Adrenal gland (tissue), 12 donors: ENCODE results near the gene PI16. TPM values are rescaled to one million over a fixed set of nuclear protein-coding genes. Genes with fewer than 3 reads are reported as not detected.

Source experiments
- DNase-seq, 7 donors: peaks; one replicate each; pipeline ENCODE4 v3.0.0-alpha.2; 2019 to 2020
- H3K27ac ChIP-seq, 5 donors: fragments of 200-600 bp; sonication (generic) in 4 of 5; 1 replicate in 3 of 5; 2 replicates in 2 of 5; pipeline versions ENCODE4 v1.5.1 to v1.8.0; 2016 to 2020; ENCODE audit warnings: mild to moderate bottlenecking in 1 of 5
- H3K27me3 ChIP-seq: fragments of 200-600 bp; 2 replicates; pipeline ENCODE4 v1.8.0; 2021
- H3K36me3 ChIP-seq, 2 donors: fragments of 200-600 bp; replicated peaks in 1 of 2; 1 replicate in 1 of 2; 2 replicates in 1 of 2; pipeline versions ENCODE4 v1.5.1 to v1.8.0; 2018 to 2022
- H3K4me1 ChIP-seq, 2 donors: fragments of 200-600 bp; replicated peaks in 1 of 2; 1 replicate in 1 of 2; 2 replicates in 1 of 2; pipeline versions ENCODE4 v1.5.1 to v1.8.0; 2018 to 2021
- H3K4me3 ChIP-seq, 4 donors: fragments of 200-600 bp; sonication (generic) in 3 of 4; one replicate each; pipeline ENCODE4 v1.5.1; 2016 to 2018
- H3K9me3 ChIP-seq, 3 donors: fragments of 200-600 bp; sonication (generic) in 1 of 3; replicated peaks in 1 of 3; 1 replicate in 2 of 3; 2 replicates in 1 of 3; pipeline versions ENCODE4 v1.5.1 to v1.8.0; 2016 to 2021
- CTCF ChIP-seq, 6 experiments: fragments of 450-650 bp in 4 of 6; fragments of 200-600 bp in 2 of 6; sonication (generic) in 1 of 6; IDR thresholded peaks; 1 replicate in 5 of 6; 2 replicates in 1 of 6; pipeline versions ENCODE4 v1.5.1 to v1.8.0; 2016 to 2021; ENCODE audit warnings: antibody characterized with exemption in 6 of 6, mild to moderate bottlenecking in 2 of 6, moderate library complexity in 1 of 6
- POLR2A ChIP-seq, 2 donors: fragments of 450-650 bp; IDR thresholded peaks; one replicate each; pipeline ENCODE4 v1.6.1; 2017; ENCODE audit warnings: antibody characterized with exemption in 2 of 2, mild to moderate bottlenecking in 2 of 2, moderate library complexity in 1 of 2
- WGBS, 4 donors: extraction: QIAGEN DNeasy Blood & Tissue Kit in 2 of 4; methylation state at CpG; one replicate each; pipeline versions ENCODE4 v1.1.5 to v1.1.7; 2013 to 2017; 5-methylcytosine and 5-hydroxymethylcytosine counted together
- intact Hi-C, 2 donors: fragments of 100-400 bp; cut with DNase I; formaldehyde crosslinking; loops; one replicate each; pipeline versions ENCODE4 v1.14.1 to v1.15.0; 2022 to 2023
- polyA plus RNA-seq, 3 donors: library from polyadenylated mRNA; stranded (reverse); fragments of 200-250 nt in 2 of 3; fragments of 350-450 nt in 1 of 3; fragmentation: Illumina TruSeq in 1 of 3; extraction: RNeasy Lipid Tissue Mini Kit (QIAGEN cat#74804) in 1 of 3; gene quantifications; one replicate each; pipeline ENCODE4 v1.2.3, GENCODE V29; 2013 to 2014
- total RNA-seq, 9 donors: library from RNA; depleted of rRNA in 4 of 9; stranded (reverse); fragments of >200 nt in 4 of 9; fragments of 120-200 nt in 1 of 9; fragmentation: NEBNext Ultra II Directional in 1 of 9; extraction: Animal tissue kit (Norgen Biotek cat#: 25700) in 1 of 9; gene quantifications; one replicate each; pipeline versions ENCODE4 v1.1.0 to v1.2.4, GENCODE V29; 2013 to 2023
- donor health status: healthy with polysubstance abuse.
- donor health status: Bipolar disorder and iron deficiency.
- donor health status: DM: yes; HTN: yes; CAD: no.
- donor health status: DM: no; HTN: no; CAD: no.
- donor health status: DM: no; HTN: no; CAD: no.
- donor health status: DM: yes; HTN: yes; CAD: no.

PI16 gene
- total and polyA plus RNA-seq, 12 donors, result 0.12 to 9.3 (median 0.68) TPM; not detected in 1

GRCh38 chr6:36956446-36956820 is 1.9 kb downstream of the PI16 start:
- H3K27me3 ChIP-seq, result no peaks in the 10 kb centered on the region
- H3K4me1 ChIP-seq, result peaks cover 0 to 8% of the 10 kb centered on the region in 2 donors
- no peak overlapping the region for H3K27ac ChIP-seq
- H3K4me3 ChIP-seq, result no peak overlapping the region
- no peaks in the 10 kb centered on the region for H3K36me3 ChIP-seq
- no peak for TF ChIP-seq POLR2A (IDR thresholded peaks at IDR 0.05)
- TF ChIP-seq CTCF (IDR thresholded peaks at IDR 0.05), result no peak
- DNase-seq, result no peak
- intact Hi-C loops, result no loop called here
- no peaks in the 10 kb centered on the region for H3K9me3 ChIP-seq

GRCh38 chr6:36957773-36958271 is 3.3 kb downstream of the PI16 start:
- 73 to 86% (median 77%) methylated on average over 5 to 9 of the region's 9 CpGs for WGBS, 4 donors
- Histone ChIP-seq H3K27me3 (no peaks in the 10 kb centered on the region), H3K4me3 (no peak overlapping the region), H3K4me1 (peaks cover 0 to 8% of the 10 kb centered on the region in 2 donors), H3K36me3 (no peaks in the 10 kb centered on the region), H3K27ac (no peak overlapping the region), H3K9me3 (no peaks in the 10 kb centered on the region)
- TF ChIP-seq CTCF (IDR thresholded peaks at IDR 0.05), result no peak
- TF ChIP-seq POLR2A (IDR thresholded peaks at IDR 0.05), result no peak
- DNase-seq, result peak in 6 of 7 donors; percentile 27 to 73 (median 53)
- intact Hi-C loops, result no loop called here

GRCh38 chr6:36958775-36959554 is 4.4 kb downstream of the PI16 start:
- Histone ChIP-seq H3K27me3 (no peaks in the 10 kb centered on the region), H3K9me3 (no peaks in the 10 kb centered on the region), H3K36me3 (no peaks in the 10 kb centered on the region), H3K4me3 (no peak overlapping the region), H3K27ac (no peak overlapping the region), H3K4me1 (peaks cover 0 to 8% of the 10 kb centered on the region in 2 donors)
- 82 to 89% (median 87%) methylated on average over 31 to 44 of the region's 44 CpGs for WGBS, 4 donors
- TF ChIP-seq CTCF (IDR thresholded peaks at IDR 0.05) (no peak), POLR2A (IDR thresholded peaks at IDR 0.05) (no peak)
- peak in 3 of 7 donors; percentile 12 to 27 (median 13) for DNase-seq
- intact Hi-C loops, result no loop called here

GRCh38 chr6:36959555-36960250 is 5.2 kb downstream of the PI16 start:
- no peaks in the 10 kb centered on the region for H3K9me3 ChIP-seq
- H3K36me3 ChIP-seq, result no peaks in the 10 kb centered on the region
- peak overlapping the region in 1 of 5 donors; percentile 76 for H3K27ac ChIP-seq
- DNase-seq, result peak in 2 of 7 donors; percentile 13 to 15
- TF ChIP-seq POLR2A (IDR thresholded peaks at IDR 0.05) (no peak), CTCF (IDR thresholded peaks at IDR 0.05) (no peak)
- H3K27me3 ChIP-seq, result no peaks in the 10 kb centered on the region
- peaks cover 0 to 8% of the 10 kb centered on the region in 2 donors for H3K4me1 ChIP-seq
- no peak overlapping the region for H3K4me3 ChIP-seq
- 90 to 92% (median 91%) methylated on average over 12 to 17 of the region's 17 CpGs for WGBS, 4 donors
- intact Hi-C loops, result no loop called here
